22Rv1 (cell line): ENCODE measurements around the gene MRPS5.

ENCODE experiments used
- ZFX ChIP-seq: fragments of 450-650 bp; IDR thresholded peaks from 2 replicates; pipeline ENCODE4 v1.6.1; 2017; ENCODE audit warnings: antibody characterized with exemption, borderline replicate concordance
- TF ChIP-seq, protein P1 (sequence below): fragments of 450-650 bp; IDR thresholded peaks from 2 replicates; pipeline ENCODE4 v1.5.1; 2017; ENCODE audit warnings: mild to moderate bottlenecking

DNA sequence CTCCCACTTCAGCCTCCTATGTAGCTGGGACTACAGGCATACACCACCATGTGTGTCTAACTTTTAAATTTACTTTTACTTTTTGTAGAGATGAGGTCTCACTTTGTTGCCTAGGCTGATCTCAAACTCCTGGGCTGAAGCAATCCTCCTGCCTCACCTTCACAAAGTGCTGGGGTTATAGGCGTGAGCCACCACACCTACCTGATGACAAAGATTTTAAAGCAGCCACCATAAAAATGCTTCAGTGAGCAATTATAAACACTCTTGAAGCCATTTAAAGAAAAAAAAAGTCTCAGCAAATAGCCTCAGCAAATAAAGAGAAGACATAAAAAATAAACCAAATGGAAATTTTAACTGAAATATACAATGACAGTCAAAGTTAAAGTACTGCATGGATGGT, 35.6 kb downstream of the MRPS5 start:
- TF ChIP-seq, protein P1, sequence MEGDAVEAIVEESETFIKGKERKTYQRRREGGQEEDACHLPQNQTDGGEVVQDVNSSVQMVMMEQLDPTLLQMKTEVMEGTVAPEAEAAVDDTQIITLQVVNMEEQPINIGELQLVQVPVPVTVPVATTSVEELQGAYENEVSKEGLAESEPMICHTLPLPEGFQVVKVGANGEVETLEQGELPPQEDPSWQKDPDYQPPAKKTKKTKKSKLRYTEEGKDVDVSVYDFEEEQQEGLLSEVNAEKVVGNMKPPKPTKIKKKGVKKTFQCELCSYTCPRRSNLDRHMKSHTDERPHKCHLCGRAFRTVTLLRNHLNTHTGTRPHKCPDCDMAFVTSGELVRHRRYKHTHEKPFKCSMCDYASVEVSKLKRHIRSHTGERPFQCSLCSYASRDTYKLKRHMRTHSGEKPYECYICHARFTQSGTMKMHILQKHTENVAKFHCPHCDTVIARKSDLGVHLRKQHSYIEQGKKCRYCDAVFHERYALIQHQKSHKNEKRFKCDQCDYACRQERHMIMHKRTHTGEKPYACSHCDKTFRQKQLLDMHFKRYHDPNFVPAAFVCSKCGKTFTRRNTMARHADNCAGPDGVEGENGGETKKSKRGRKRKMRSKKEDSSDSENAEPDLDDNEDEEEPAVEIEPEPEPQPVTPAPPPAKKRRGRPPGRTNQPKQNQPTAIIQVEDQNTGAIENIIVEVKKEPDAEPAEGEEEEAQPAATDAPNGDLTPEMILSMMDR = no peak
- no peak for TF ChIP-seq ZFX
